ENCODE measurements around the gene KCND1.

- no peak for TF ChIP-seq POLR2A (IDR thresholded peaks at IDR 0.05; ENCODE audit: low read length)
- no peak for TF ChIP-seq GATA1 (IDR thresholded peaks at IDR 0.05; ENCODE audit: low read depth, low read length)
Observed at GRCh38 chrX:48957477-48957826, 14.2 kb downstream of the KCND1 start, which contains the start of gene OTUD5.
